IMR-90 (cell line): ENCODE results near the gene CNNM2. TPM values are rescaled to one million over a fixed set of nuclear protein-coding genes. Genes with fewer than 3 reads are reported as not detected.

Experiments
- ATAC-seq: fragments of 200-7000 bp; cut with Tn5 transposase; 2 replicates; pipeline ENCODE4 v1.9.1; 2020; ENCODE audit warnings: low read depth, mild to moderate bottlenecking, moderate library complexity
- BruUV-seq: library from RNA; stranded (reverse); fragments of 400-500 nt; replicated peaks from 2 replicates; lab custom pipeline; 2021; lab: Mats Ljungman, UMichigan
- CTCF ChIA-PET: fragments of 300-600 bp; formaldehyde crosslinking; extraction: SDS; loops from one replicate; lab custom pipeline; 2021; ENCODE audit warnings: antibody characterized with exemption; lab: Yijun Ruan, JAX
- POLR2A ChIA-PET: fragments of 300-600 bp; sonication (Branson Sonifier 250); formaldehyde crosslinking; loops from one replicate; lab custom pipeline; 2022; ENCODE audit warnings: antibody characterized with exemption; ENCODE audit not compliant: unreplicated experiment; lab: Charles Lee
- DNase-seq: peaks from one replicate; pipeline ENCODE4 v3.0.0; 2013
- H2AFZ ChIP-seq: replicated peaks from 2 replicates; pipeline ENCODE3; 2013; ENCODE audit warnings: low read length, mild to moderate bottlenecking; ENCODE audit not compliant: poor library complexity
- H2AK5ac ChIP-seq: 2 replicates; pipeline ENCODE4 v1.6.1; 2013; ENCODE audit warnings: low read depth, low read length, inconsistent platforms
- H2AK9ac ChIP-seq: replicated peaks from 2 replicates; pipeline ENCODE3; 2013; ENCODE audit warnings: mild to moderate bottlenecking, low read depth, low read length, moderate library complexity; ENCODE audit not compliant: poor library complexity
- H2BK120ac ChIP-seq: 2 replicates; pipeline ENCODE4 v1.6.1; 2013; ENCODE audit warnings: low read depth, low read length, inconsistent platforms
- H2BK15ac ChIP-seq: 3 replicates; pipeline ENCODE4 v1.6.1; 2013; ENCODE audit warnings: low read depth, low read length, inconsistent platforms
- H2BK20ac ChIP-seq: 2 replicates; pipeline ENCODE4 v1.6.1; 2013; ENCODE audit warnings: low read depth, mild to moderate bottlenecking, inconsistent platforms, low read length, moderate library complexity
- H2BK5ac ChIP-seq: 2 replicates; pipeline ENCODE4 v1.6.1; 2013; ENCODE audit warnings: mild to moderate bottlenecking, low read depth, low read length, inconsistent platforms; ENCODE audit not compliant: poor library complexity, severe bottlenecking
- H3K14ac ChIP-seq: replicated peaks from 2 replicates; pipeline ENCODE4 v1.6.1; 2013; ENCODE audit warnings: low read depth, low read length, inconsistent platforms
- H3K18ac ChIP-seq: 2 replicates; pipeline ENCODE4 v1.6.1; 2013; ENCODE audit warnings: low read depth, low read length, control low read depth
- H3K23ac ChIP-seq: 2 replicates; pipeline ENCODE4 v1.6.1; 2013; ENCODE audit warnings: low read depth, low read length, inconsistent platforms
- H3K27ac ChIP-seq: 2 replicates; pipeline ENCODE4 v1.5.1; 2013; ENCODE audit warnings: mild to moderate bottlenecking, control low read depth, low read length; ENCODE audit not compliant: insufficient read depth
- H3K27me3 ChIP-seq: 2 replicates; pipeline ENCODE4 v1.6.1; 2013; ENCODE audit warnings: low read length; ENCODE audit not compliant: control insufficient read depth, insufficient read depth
- H3K36me3 ChIP-seq: 2 replicates; pipeline ENCODE4 v1.6.1; 2013; ENCODE audit warnings: low read length, mixed read lengths; ENCODE audit not compliant: control insufficient read depth, insufficient read depth
- H3K4ac ChIP-seq: 2 replicates; pipeline ENCODE4 v1.6.1; 2013; ENCODE audit warnings: low read depth, low read length, inconsistent platforms
- H3K4me1 ChIP-seq: 2 replicates; pipeline ENCODE4 v1.6.1; 2013; ENCODE audit warnings: low read length, mixed read lengths; ENCODE audit not compliant: control insufficient read depth, insufficient read depth
- H3K4me2 ChIP-seq: 2 replicates; pipeline ENCODE4 v1.6.1; 2013; ENCODE audit warnings: low read depth, mild to moderate bottlenecking, control low read depth, low read length, moderate library complexity
- H3K4me3 ChIP-seq: 2 replicates; pipeline ENCODE4 v1.5.1; 2013; ENCODE audit warnings: low read depth, mild to moderate bottlenecking, control low read depth, low read length, moderate library complexity; ENCODE audit not compliant: insufficient read depth
- H3K56ac ChIP-seq: 2 replicates; pipeline ENCODE4 v1.6.1; 2013; ENCODE audit warnings: low read length, inconsistent platforms; ENCODE audit not compliant: insufficient read depth; ENCODE audit errors: extremely low read depth
- H3K79me1 ChIP-seq, 2 experiments: 2 replicates each; pipeline ENCODE4 v1.6.1; 2013; ENCODE audit warnings: low read length in 2 of 2, inconsistent platforms in 1 of 2, low read depth in 1 of 2
- H3K9ac ChIP-seq: 2 replicates; pipeline ENCODE4 v1.6.1; 2013; ENCODE audit warnings: low read depth, low read length, control low read depth
- H3K9me1 ChIP-seq: 2 replicates; pipeline ENCODE4 v1.6.1; 2013; ENCODE audit warnings: low read length, inconsistent platforms; ENCODE audit not compliant: insufficient read depth
- H3K9me3 ChIP-seq: 2 replicates; pipeline ENCODE4 v1.6.1; 2013; ENCODE audit warnings: low read length; ENCODE audit not compliant: control insufficient read depth, insufficient read depth
- H4K20me1 ChIP-seq: 2 replicates; pipeline ENCODE4 v1.6.1; 2013; ENCODE audit warnings: low read length, inconsistent platforms; ENCODE audit not compliant: insufficient read depth
- H4K5ac ChIP-seq: 2 replicates; pipeline ENCODE4 v1.6.1; 2013; ENCODE audit warnings: mild to moderate bottlenecking, low read depth, low read length, control low read depth
- H4K8ac ChIP-seq, 2 experiments: 2 replicates each; pipeline ENCODE4 v1.6.1; 2013; ENCODE audit warnings: low read depth in 2 of 2, low read length in 2 of 2, control low read depth in 1 of 2, inconsistent platforms in 1 of 2
- H4K91ac ChIP-seq: 2 replicates; pipeline ENCODE4 v1.6.1; 2013; ENCODE audit warnings: low read depth, low read length, inconsistent platforms; ENCODE audit not compliant: insufficient read depth
- BHLHE40 ChIP-seq: fragments of 150-350 bp; IDR thresholded peaks from 2 replicates; pipeline ENCODE4 v1.6.1; 2016; ENCODE audit warnings: mild to moderate bottlenecking, low read depth, low read length
- CEBPB ChIP-seq: IDR thresholded peaks from 2 replicates; pipeline ENCODE4 v1.6.1; 2012; ENCODE audit warnings: low read depth, low read length, improper control_type of control experiment
- CHD1 ChIP-seq: IDR thresholded peaks from 2 replicates; pipeline ENCODE4 v1.6.1; 2012; ENCODE audit warnings: low read depth, low read length, improper control_type of control experiment
- CTCF ChIP-seq: conservative IDR thresholded peaks from 2 replicates; pipeline ENCODE4 v1.5.1; 2012; ENCODE audit warnings: mild to moderate bottlenecking, low read depth, low read length, improper control_type of control experiment
- ELK1 ChIP-seq: fragments of 150-350 bp; IDR thresholded peaks from 2 replicates; pipeline ENCODE4 v1.6.1; 2016; ENCODE audit warnings: low read depth, mild to moderate bottlenecking, low read length, moderate library complexity, borderline replicate concordance
- FOS ChIP-seq: fragments of 150-350 bp; IDR thresholded peaks from 2 replicates; pipeline ENCODE4 v1.6.1; 2016; ENCODE audit warnings: low read depth, low read length
- MAFK ChIP-seq: IDR thresholded peaks from 2 replicates; pipeline ENCODE4 v1.6.1; 2012; ENCODE audit warnings: low read depth, low read length, improper control_type of control experiment
- MAZ ChIP-seq: IDR thresholded peaks from 2 replicates; pipeline ENCODE4 v1.6.1; 2012; ENCODE audit warnings: low read depth, mild to moderate bottlenecking, low read length, improper control_type of control experiment, moderate library complexity, borderline replicate concordance
- MXI1 ChIP-seq: IDR thresholded peaks from 2 replicates; pipeline ENCODE4 v1.6.1; 2012; ENCODE audit warnings: low read depth, mild to moderate bottlenecking, low read length, moderate library complexity, borderline replicate concordance
- NFE2L2 ChIP-seq: fragments of 150-350 bp; IDR thresholded peaks from 2 replicates; pipeline ENCODE4 v1.6.1; 2016; ENCODE audit warnings: low read depth, mild to moderate bottlenecking, low read length
- POLR2A ChIP-seq: IDR thresholded peaks from 2 replicates; pipeline ENCODE4 v1.6.1; 2012; ENCODE audit warnings: mild to moderate bottlenecking, low read depth, low read length
- RAD21 ChIP-seq: IDR thresholded peaks from 2 replicates; pipeline ENCODE4 v1.6.1; 2012; ENCODE audit warnings: low read length, improper control_type of control experiment
- RCOR1 ChIP-seq: IDR thresholded peaks from 2 replicates; pipeline ENCODE4 v1.6.1; 2012; ENCODE audit warnings: mild to moderate bottlenecking, low read length, improper control_type of control experiment; ENCODE audit not compliant: insufficient replicate concordance
- RFX5 ChIP-seq: IDR thresholded peaks from 2 replicates; pipeline ENCODE4 v1.8.0; 2012; ENCODE audit warnings: low read depth, mild to moderate bottlenecking, low read length, moderate library complexity
- SMC3 ChIP-seq: fragments of 150-350 bp; IDR thresholded peaks from 2 replicates; pipeline ENCODE4 v1.6.1; 2016; ENCODE audit warnings: low read depth, mild to moderate bottlenecking, antibody characterized with exemption, low read length, moderate library complexity
- USF2 ChIP-seq: fragments of 150-350 bp; IDR thresholded peaks from 2 replicates; pipeline ENCODE4 v1.6.1; 2017; ENCODE audit warnings: mild to moderate bottlenecking, antibody characterized with exemption, low read length, low read depth
- WGBS, 2 experiments: methylation state at CpG; one replicate each; pipeline versions ENCODE4 v1.1.5 to v1.1.7; 2013; ENCODE audit warnings: missing lambda C conversion rate in 2 of 2; ENCODE audit not compliant: insufficient read length in 1 of 2; ENCODE audit errors: extremely low coverage in 2 of 2; 5-methylcytosine and 5-hydroxymethylcytosine counted together
- dilution Hi-C: fragments of 300-500 bp; cut with HindIII; formaldehyde crosslinking; loops from one replicate; pipeline ENCODE4 v1.14.3; 2018; ENCODE audit warnings: low sequenced_read_pairs; ENCODE audit not compliant: unreplicated experiment
- in situ Hi-C: fragments of 300-500 bp; cut with MboI; formaldehyde crosslinking; loops from 3 replicates; pipeline ENCODE4 v1.14.3; 2019; ENCODE audit warnings: low sequenced_read_pairs, inconsistent platforms, mixed read lengths
- intact Hi-C: fragments of 100-400 bp; cut with micrococcal nuclease; formaldehyde crosslinking; loops from 2 replicates; pipeline ENCODE4 v1.10.0; 2022
- polyA plus RNA-seq, 3 experiments: library from polyadenylated mRNA; depleted of rRNA; stranded (reverse); fragments of >200 nt; gene quantifications; 2 replicates each; pipeline ENCODE4 v1.2.3, GENCODE V29; 2012; ENCODE audit warnings: low replicate concordance in 1 of 3
- total RNA-seq: library from RNA; depleted of rRNA; stranded (reverse); fragments of >200 nt; gene quantifications from 2 replicates; pipeline ENCODE4 v1.2.3, GENCODE V29; 2012

CNNM2 gene
- total and polyA plus RNA-seq, 2 of the 4 experiments (the other 2 are of a cell fraction): 4.7 to 5.6 TPM

- Histone ChIP-seq H2AK9ac (no peak overlapping the region), H3K9me1 (no peaks in the 10 kb centered on the region; the same call in 1 of the 2 replicates), H2AFZ (no peak overlapping the region), H2AK5ac (no peak overlapping the region), H3K79me1 (peaks cover 6 to 25% of the 10 kb centered on the region in 2 experiments; a peak in 3 of 4 replicates), H3K56ac (no peak overlapping the region), H3K4me2 (no peak overlapping the region), H2BK120ac (no peak overlapping the region), H3K4me3 (no peak overlapping the region), H2BK15ac (no peak overlapping the region), H3K27ac (no peak overlapping the region), H3K4ac (no peak overlapping the region), H3K14ac (no peak overlapping the region), H3K9ac (no peak overlapping the region), H3K4me1 (no peaks in the 10 kb centered on the region), H4K91ac (no peak overlapping the region), H3K27me3 (no peaks in the 10 kb centered on the region), H4K5ac (no peak overlapping the region), H3K18ac (no peak overlapping the region), H2BK5ac (no peak overlapping the region), H4K20me1 (no peaks in the 10 kb centered on the region), H3K23ac (no peak overlapping the region), H2BK20ac (no peak overlapping the region), H3K9me3 (no peaks in the 10 kb centered on the region), H4K8ac (no peak overlapping the region), H3K36me3 (peaks cover 27% of the 10 kb centered on the region)
- TF ChIP-seq USF2 (no peak), CEBPB (no peak), RCOR1 (no peak), NFE2L2 (no peak), BHLHE40 (no peak), RAD21 (no peak), CHD1 (no peak), MAFK (no peak), SMC3 (no peak), FOS (no peak), MAZ (no peak), ELK1 (no peak), CTCF (no peak), MXI1 (no peak), POLR2A (no peak), RFX5 (no peak)
- ATAC-seq (no peak), DNase-seq (no peak)
- BruUV-seq: no TSS peak
- intact Hi-C loops (no loop called here), dilution Hi-C loops (no loop called here), in situ Hi-C loops (no loop called here)
- WGBS, 2 experiments: no CpG with 5 or more reads among the region's 3 CpGs
- ChIA-PET CTCF (no interaction called here), POLR2A (no interaction called here)
These were observed 184.1 kb downstream of the CNNM2 start for GRCh38 chr10:103102195-103102594.
